Measurements from ENCODE around the gene CCL4L2.
"Not testable (repeated sequence)": the region's sequence is repeated elsewhere in the genome, so short reads cannot be mapped to it uniquely, and the experiment has no call there.

Gene CCL4L2

GRCh38 chr17:36221581-36222100 lies 10.8 kb downstream of the CCL4L2 start:
- DNase-seq = not testable (repeated sequence)

- not testable (repeated sequence) for DNase-seq
Observed at GRCh38 chr17:36222967-36223366, 12.1 kb downstream of the CCL4L2 start.

- not testable (repeated sequence) for DNase-seq
Observed at GRCh38 chr17:36229644-36230043, 18.8 kb downstream of the CCL4L2 start.

- not testable (repeated sequence) for DNase-seq
Observed at GRCh38 chr17:36242046-36242445, 31.2 kb downstream of the CCL4L2 start.

Measured in SW 1271 (cell line).